ENCODE data around the gene CHST2.

DNA sequence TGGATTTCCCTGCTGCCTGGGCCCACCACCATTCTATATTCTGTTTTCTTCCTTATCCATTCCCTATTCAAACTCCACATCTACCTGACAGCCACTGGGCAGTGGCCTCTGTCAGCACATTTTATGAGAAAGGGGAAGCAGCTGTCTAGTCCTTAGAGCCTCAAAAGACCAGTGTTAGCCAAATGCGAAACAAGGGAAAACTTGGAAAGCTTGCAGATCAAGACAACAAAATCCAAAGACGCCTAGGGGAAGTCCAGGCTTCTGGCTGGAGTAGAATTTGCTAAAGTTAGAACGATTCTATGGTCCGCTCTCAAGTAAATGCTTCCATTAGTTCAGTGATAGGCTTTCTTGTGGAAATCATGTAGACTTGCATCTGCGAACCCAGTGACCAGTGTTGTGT lies 39.4 kb upstream of the CHST2 start:
- TF ChIP-seq EZH2 (IDR thresholded peaks at IDR 0.05; ENCODE audit: insufficient read depth, poor library complexity, severe bottlenecking) (no peak), EZH2phosphoT487 (IDR thresholded peaks at IDR 0.05; ENCODE audit: insufficient read depth, low read depth) (no peak)
